Esophagus squamous epithelium (tissue), 4 donors: ENCODE results near the gene PDS5B.

ENCODE experiments used
- CTCF ChIP-seq, 6 experiments: fragments of 450-650 bp in 4 of 6; fragments of 200-600 bp in 2 of 6; sonication (generic) in 2 of 6; IDR thresholded peaks; one replicate each; pipeline ENCODE4 v1.5.1; 2016 to 2019; ENCODE audit warnings: antibody characterized with exemption in 6 of 6, mild to moderate bottlenecking in 4 of 6, moderate library complexity in 4 of 6
- POLR2A ChIP-seq, 4 donors: fragments of 450-650 bp; IDR thresholded peaks; one replicate each; pipeline ENCODE4 v1.6.1; 2017; ENCODE audit warnings: antibody characterized with exemption in 4 of 4, mild to moderate bottlenecking in 4 of 4, moderate library complexity in 3 of 4

GRCh38 chr13:32737679-32738078 is 151.4 kb downstream of the PDS5B start:
- TF ChIP-seq CTCF (IDR thresholded peaks at IDR 0.05) (no peak), POLR2A (IDR thresholded peaks at IDR 0.05) (no peak)
